NCI-H524 treated with DMSO at 0.1 percent for 48 hours (cell line): ENCODE results near the gene HOXD12.
A peak's percentile ranks its signal among the peaks of the same experiment; 100 is the strongest.

ENCODE experiments used
- DNase-seq: peaks from one replicate; lab custom pipeline; 2025; lab: John Stamatoyannopoulos, UW

Gene HOXD12, protein sequence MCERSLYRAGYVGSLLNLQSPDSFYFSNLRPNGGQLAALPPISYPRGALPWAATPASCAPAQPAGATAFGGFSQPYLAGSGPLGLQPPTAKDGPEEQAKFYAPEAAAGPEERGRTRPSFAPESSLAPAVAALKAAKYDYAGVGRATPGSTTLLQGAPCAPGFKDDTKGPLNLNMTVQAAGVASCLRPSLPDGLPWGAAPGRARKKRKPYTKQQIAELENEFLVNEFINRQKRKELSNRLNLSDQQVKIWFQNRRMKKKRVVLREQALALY

DNA sequence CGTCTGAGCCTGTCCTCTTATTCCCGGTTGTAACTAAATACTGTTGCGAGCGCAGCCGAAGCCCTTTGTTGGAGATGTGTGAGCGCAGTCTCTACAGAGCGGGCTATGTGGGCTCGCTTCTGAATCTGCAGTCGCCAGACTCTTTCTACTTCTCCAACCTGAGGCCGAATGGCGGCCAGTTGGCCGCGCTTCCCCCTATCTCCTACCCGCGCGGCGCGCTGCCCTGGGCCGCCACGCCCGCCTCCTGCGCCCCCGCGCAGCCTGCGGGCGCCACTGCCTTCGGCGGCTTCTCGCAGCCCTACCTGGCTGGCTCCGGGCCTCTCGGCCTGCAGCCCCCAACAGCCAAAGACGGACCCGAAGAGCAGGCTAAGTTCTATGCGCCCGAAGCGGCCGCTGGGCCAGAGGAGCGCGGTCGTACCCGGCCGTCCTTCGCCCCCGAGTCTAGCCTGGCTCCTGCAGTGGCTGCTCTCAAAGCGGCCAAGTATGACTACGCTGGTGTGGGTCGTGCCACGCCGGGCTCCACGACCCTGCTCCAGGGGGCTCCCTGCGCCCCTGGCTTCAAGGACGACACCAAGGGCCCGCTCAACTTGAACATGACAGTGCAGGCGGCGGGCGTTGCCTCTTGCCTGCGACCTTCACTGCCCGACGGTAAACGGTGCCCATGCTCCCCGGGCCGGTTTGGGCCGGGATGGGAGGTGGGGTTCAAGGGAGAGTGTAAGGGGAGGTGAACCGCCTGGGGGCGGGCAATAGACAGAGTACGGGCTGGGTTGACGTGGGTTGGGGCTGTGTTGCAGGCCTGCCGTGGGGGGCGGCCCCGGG lies at the start of gene HOXD12:
HOXD12 (plus strand) TSS at position 68 of the 819 bp plus-strand sequence; CDS start at position 75, 7 bp downstream.
- DNase-seq: no peak

DNA sequence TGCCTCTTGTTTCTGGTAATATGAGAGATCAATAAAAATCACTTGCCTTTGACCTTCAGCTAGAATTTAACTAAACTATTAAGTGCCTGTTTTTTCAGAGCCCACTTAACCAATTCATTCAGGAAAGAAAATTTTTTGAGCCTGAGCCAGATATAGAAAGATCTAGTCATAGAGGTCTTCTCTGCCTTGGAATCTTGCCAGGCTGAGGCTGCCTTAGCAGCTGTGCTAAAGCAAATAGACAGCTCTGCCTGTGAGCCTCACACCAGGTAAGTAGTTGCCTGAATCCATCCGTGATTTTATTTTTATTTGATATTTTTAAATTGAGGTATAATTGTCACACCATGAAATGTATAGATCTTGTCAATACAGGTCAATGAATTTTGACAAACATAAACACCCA lies 43.2 kb upstream of the HOXD12 start:
- DNase-seq: no peak

GRCh38 chr2:176063958-176064357 lies 35.6 kb upstream of the HOXD12 start:
- DNase-seq: peak; percentile 84

- DNase-seq: no peak
Measured at GRCh38 chr2:176066645-176067588, 32.7 kb upstream of the HOXD12 start.

DNA sequence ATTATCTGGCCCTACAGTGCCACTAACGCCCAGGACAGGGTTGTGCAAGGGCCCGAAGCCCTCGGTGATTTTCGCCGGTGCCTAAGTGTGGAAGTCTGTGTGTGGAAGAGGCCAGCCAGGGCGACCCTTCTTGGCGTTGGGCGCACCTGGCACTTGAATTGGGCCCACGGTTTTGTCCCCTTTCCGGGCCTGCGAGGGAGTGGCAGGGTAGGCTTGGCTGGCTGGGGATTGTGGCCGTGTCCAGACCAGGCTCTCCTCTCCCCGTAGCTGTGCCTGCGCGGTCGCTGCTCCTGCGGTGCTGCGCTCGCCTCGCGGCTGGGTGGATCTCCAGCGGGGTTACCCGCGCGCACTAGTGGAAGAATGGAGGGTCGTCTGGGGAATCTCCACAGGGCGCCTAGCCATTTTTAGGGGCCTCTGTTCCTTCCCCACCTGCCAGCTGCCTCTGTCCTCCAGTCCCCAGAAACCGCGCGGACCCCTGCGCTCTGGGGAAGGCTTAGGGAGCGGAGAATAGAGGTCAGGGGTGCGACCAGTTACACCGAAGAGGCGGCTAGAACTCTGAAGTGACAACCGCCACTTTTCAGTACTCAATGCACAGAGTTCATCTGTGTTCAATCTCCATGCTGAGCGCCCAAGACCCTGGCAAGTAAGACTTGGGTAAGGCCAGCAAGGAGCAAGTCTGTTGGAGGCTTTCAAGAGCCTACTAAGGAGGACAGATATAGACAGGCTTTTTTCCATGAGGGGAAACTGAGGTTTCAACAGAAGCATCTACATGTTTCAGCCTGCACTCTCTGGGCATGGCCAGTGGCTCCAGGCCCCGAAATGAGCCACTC lies 31.8 kb upstream of the HOXD12 start:
- DNase-seq: no peak

DNA sequence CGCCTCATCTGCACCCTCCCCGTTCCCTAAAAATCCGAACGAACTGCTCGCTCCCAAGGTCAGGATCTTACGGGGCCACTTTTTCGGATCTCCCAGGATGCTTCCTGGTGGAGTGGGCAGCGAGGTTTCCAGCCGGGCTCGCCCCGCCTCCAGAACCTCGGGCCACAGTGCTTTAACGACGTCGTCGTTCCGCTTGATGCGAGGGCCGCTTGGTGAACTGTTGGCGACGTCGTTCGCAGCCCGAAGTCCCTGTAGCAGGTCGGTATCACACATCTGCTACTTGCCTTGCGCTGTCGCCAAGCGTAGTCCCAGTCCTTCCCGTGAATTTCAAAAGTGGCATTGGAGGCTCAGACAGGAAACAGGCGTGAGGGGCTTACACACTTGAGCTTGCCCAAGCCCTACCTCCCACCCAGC lies 31.2 kb upstream of the HOXD12 start:
- DNase-seq: no peak

- no peak for DNase-seq
Measured at GRCh38 chr2:176071330-176072291, 28.0 kb upstream of the HOXD12 start.

DNA sequence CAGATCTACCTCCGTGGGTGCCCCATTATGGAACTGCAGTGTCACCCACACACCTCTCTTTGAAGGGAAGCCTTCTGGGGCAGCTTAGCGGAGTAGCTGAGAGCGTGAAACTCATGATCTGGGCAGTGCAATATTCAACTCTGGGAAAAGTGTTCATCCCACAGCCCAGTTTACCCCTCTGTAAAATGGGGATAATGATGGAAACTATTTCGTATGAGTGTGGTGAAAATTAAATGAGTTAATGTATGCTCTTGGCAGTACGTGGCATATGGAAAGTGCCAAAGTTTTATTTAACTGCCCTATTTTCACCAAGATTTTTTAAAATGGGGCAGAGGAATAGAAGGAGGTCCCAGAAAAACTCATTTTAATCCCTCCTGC lies 27.3 kb upstream of the HOXD12 start:
- no peak for DNase-seq

DNA sequence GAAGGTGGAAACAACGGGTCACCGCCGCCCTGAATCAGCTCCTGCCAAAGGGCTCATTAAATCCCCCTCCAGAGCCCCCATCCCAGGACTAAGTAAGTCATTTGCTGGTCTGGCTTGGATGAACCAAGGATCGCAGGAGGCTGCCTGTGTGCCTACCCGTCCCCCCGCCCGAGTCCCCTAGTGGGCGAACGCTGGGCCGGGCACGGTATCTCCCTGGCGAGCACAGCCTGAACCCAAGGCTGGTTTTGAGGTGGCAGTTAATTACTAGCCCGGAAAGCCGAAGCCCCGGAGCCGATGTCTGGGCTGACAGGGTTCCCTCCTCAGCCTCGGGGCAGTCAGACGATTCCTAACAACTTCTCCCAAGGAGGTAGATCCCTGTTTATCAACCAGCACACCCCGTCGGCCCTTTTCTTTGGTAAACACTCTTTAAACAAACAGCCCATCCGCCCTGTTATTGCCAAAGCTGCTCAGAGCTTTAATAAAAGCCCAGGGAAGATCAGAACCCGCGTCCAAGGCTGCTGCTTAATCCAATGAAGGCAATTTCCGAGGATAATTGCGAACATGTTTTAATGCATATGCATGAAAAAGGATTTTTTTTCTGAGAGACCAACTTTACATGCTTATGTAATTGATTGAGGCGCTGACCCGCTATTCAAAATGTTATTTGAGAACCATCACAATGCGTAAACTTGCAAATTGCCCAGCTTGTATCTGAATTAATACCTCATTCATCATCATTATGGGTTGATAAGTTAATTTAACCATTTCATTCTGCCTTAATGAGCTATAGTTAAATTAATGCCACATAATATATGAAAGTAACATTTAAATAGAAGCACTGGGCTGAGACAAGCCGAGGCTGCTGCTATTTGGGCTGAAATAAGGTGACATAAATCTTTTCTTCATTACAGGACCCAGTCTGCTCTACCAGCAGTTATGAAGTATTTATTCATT lies 26.4 kb upstream of the HOXD12 start:
- no peak for DNase-seq

DNA sequence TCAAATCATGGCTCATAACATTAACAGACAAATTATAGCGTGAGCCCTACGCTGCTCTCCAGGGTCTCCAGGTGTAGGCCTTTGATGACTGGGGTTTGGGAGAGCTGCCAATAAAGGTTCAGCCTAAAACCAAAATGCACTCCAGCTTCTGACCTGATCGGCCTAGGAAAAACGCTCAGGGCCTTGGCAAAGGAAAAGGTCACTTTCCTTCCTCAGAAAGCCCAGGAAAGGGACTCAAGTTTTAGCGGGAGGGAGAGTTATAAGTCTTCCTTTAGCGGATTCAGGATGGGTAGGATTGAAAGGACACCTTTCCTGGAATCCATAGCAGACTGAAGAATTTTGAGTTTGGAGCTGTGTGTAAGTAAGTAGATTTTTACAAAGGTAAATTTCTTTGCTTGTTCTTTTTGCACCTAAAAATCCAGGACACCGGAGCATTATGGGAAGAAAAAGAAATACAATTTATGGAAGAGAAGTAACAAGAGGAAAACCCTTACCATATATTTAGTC lies 24.6 kb upstream of the HOXD12 start:
- no peak for DNase-seq

DNA sequence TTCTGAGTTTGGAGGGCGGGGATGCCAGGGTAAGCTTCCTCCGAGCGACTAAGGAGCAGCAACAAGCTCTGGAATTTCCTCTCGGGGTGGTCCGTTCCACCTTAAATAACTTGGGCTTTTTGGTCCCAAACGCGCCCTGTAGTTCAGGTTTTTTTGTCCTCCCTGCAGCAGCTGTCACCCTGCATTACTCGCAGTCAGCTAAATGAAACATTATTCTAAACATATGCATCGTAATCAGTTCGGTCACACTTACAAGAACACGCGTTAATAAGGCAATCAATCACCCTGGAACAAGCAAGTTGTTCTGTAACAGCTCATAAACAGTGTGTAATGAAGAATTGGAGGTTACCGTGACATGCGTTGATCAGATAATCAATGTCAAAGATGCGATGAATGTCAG lies 24.1 kb upstream of the HOXD12 start:
- peak; percentile 34 for DNase-seq

- no peak for DNase-seq
Measured at GRCh38 chr2:176076063-176076462, 23.5 kb upstream of the HOXD12 start.

DNA sequence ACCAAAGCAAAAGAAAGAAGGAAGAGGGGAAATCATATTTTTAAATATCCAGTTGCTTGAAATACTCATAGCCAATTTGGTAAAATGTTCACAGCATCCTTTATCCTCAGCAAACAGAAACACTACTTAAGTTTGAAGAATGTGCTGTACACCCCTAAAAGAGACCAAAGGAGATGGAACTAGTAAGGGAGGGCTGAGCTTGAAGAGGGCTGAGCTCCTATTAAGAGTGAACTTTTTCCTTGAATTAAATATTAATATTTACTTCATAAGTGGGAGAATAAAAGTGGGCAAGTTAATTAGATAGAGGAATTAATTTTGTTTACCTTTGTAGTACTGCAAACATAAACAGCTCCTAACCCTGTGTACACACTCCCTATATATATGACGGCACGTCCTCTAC lies 22.8 kb upstream of the HOXD12 start:
- no peak for DNase-seq

DNA sequence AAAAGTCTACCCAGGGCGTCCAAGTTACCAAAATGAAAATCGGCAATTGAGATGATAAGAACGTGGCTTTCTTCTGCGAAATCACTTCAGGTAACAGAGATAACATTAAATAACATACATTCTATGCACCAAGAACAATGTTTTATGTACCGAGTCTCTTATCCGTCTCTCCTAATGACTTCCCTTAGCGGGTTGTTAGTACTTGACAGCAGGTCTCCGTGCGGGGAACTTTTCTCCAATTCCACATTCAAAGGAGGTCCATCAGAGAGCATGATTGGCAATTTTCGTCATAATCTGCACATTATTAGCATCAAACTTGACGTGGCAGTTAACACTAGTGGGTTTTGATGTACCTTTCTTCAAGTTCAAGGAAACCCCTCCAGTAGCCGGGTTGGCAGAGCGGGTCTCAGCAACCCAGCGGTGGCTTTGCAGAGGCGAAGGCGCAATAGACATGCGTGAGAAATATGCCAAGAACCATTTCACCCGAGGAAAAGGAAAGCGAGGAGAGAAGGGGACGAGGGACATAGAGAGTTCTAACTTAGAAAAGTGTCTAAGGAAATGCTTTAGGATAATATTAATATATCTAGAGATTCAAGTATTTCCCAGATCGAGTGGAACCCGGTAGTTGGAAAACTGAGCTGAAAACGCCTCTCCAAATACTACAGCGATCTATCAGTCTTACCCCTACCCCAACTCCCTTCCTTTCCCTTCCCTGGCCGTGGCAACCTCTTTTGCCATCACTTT lies 20.9 kb upstream of the HOXD12 start:
- DNase-seq: no peak

DNA sequence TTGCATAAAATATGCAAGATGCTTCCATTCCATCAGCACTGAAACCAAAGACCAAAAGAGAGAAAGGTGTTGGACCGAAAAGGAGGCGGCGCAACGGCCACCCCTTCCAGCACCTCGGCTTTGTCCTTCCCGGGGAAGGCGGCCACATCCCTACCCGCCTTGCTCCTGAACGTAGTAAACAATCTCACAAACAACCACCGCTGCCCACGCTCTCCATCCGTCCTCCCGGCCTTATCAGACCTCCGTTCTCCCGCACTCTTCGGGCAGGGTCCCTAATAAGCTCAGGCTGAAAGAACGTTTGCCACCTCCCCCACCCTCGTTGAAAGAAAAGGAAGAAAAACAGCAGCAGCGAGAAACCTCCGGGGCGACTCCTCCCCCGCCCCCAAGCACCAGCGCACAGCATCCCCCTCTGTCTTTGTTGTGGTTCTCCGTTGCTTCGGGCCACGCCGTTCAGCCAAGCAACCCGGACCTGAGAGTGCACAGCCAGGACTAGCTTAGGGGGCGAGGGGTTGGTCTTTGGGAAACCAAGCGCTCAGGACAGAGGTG lies 20.2 kb upstream of the HOXD12 start:
- no peak for DNase-seq

DNA sequence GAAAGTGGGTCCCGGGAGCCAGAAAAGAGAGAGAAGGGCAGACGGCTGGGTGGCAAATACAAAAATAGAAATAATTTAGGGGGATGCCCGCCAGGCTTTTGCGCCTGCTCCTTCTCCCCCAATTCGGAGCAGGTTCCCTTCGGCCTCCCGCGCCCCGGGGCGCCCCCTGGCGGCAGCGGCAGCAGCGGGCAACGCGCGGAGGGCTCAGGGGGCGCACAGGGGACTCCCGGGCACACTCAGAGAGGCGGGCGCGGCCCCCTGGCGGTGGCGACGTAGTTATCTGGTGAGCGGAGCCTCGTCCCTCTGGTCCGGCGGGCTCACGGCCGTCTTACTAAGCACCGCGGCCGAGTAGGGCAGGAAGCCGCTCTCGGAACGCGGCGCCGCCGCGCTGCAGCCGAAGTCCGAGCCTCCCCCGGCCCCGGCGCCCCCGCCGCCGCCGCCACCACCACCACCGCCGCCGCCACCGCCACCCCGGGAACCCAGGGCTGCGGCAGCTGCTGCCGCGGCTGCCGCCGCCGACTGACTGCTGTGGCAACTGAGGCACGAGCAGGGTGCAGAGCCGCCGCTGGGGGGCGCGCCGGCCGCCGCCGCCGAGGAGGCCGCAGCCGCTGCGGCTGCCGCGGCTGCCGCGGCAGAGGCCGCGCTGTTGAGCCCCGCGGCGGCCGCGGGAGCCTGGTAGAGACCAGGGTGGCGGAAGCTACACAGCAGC lies 19.6 kb upstream of the HOXD12 start:
- peak; percentile 60 for DNase-seq
